Suprapubic skin (tissue), 4 donors: ENCODE data around the gene EHBP1L1. TPM values are rescaled to one million over a fixed set of nuclear protein-coding genes. Genes with fewer than 3 reads are reported as not detected.

Experiments
- DNase-seq, 2 donors: peaks; one replicate each; pipeline ENCODE4 v3.0.0-alpha.2; 2019; ENCODE audit warnings: low spot score in 2 of 2
- H3K27ac ChIP-seq: fragments of 200-600 bp; sonication (generic); one replicate; pipeline ENCODE4 v1.5.1; 2019
- H3K27me3 ChIP-seq: fragments of 200-600 bp; sonication (generic); one replicate; pipeline ENCODE4 v1.5.1; 2019
- H3K36me3 ChIP-seq: fragments of 200-600 bp; sonication (generic); one replicate; pipeline ENCODE4 v1.5.1; 2019
- H3K4me1 ChIP-seq: fragments of 200-600 bp; sonication (generic); one replicate; pipeline ENCODE4 v1.5.1; 2019
- H3K4me3 ChIP-seq: fragments of 200-600 bp; sonication (generic); one replicate; pipeline ENCODE4 v1.5.1; 2019; ENCODE audit warnings: mild to moderate bottlenecking
- H3K9me3 ChIP-seq: fragments of 200-600 bp; sonication (generic); one replicate; pipeline ENCODE4 v1.5.1; 2019
- CTCF ChIP-seq, 2 donors: fragments of 200-600 bp in 1 of 2; fragments of 450-650 bp in 1 of 2; sonication (generic) in 1 of 2; IDR thresholded peaks; one replicate each; pipeline ENCODE4 v1.5.1; 2016 to 2019; ENCODE audit warnings: antibody characterized with exemption in 2 of 2, mild to moderate bottlenecking in 1 of 2, moderate library complexity in 1 of 2
- EP300 ChIP-seq: sonication (generic); formaldehyde crosslinking; IDR thresholded peaks from one replicate; pipeline ENCODE4 v1.6.1; 2017; ENCODE audit warnings: antibody characterized with exemption
- POLR2A ChIP-seq, 2 donors: fragments of 450-650 bp; IDR thresholded peaks; one replicate each; pipeline ENCODE4 v1.6.1; 2017; ENCODE audit warnings: antibody characterized with exemption in 2 of 2, mild to moderate bottlenecking in 2 of 2, moderate library complexity in 2 of 2
- POLR2AphosphoS5 ChIP-seq, 3 donors: sonication (generic); formaldehyde crosslinking; IDR thresholded peaks; one replicate each; pipeline ENCODE4 v1.6.1; 2017; ENCODE audit warnings: antibody characterized with exemption in 3 of 3
- whole genome bisulfite sequencing: methylation state at CpG from one replicate; pipeline ENCODE4 v1.1.5; 2018; 5-methylcytosine and 5-hydroxymethylcytosine counted together
- total RNA-seq, 4 donors: library from RNA; depleted of rRNA; stranded (reverse); fragments of >200 nt; gene quantifications; one replicate each; pipeline ENCODE4 v1.1.0, GENCODE V29; 2016

Gene EHBP1L1
- total RNA-seq, 4 donors from 2014 or later = 40.3 to 150 (median 56.2) TPM

- Histone ChIP-seq H3K27ac (no peak overlapping the region), H3K4me1 (peaks cover 44% of the 10 kb centered on the region), H3K9me3 (no peaks in the 10 kb centered on the region), H3K27me3 (no peaks in the 10 kb centered on the region), H3K4me3 (no peak overlapping the region), H3K36me3 (peaks cover 30% of the 10 kb centered on the region)
- WGBS = 87% methylated on average over 13 of the region's 19 CpGs
- DNase-seq = no peak
- TF ChIP-seq CTCF (IDR thresholded peaks at IDR 0.05) = no peak
- no peak for TF ChIP-seq POLR2AphosphoS5 (IDR thresholded peaks at IDR 0.05)
Measured at GRCh38 chr11:65580031-65580692, 4.3 kb downstream of the EHBP1L1 start.

- no peak overlapping the region for H3K4me3 ChIP-seq
- TF ChIP-seq POLR2A (IDR thresholded peaks at IDR 0.05) = no peak
- TF ChIP-seq CTCF (IDR thresholded peaks at IDR 0.05) = no peak
- TF ChIP-seq POLR2AphosphoS5 (IDR thresholded peaks at IDR 0.05) = no peak
- no peak for TF ChIP-seq EP300
- peaks cover 30% of the 10 kb centered on the region for H3K36me3 ChIP-seq
- H3K27ac ChIP-seq = no peak overlapping the region
- no peaks in the 10 kb centered on the region for H3K9me3 ChIP-seq
- H3K27me3 ChIP-seq = no peaks in the 10 kb centered on the region
- H3K4me1 ChIP-seq = peaks cover 45% of the 10 kb centered on the region
- no peak for DNase-seq
- 71% methylated on average over 7 of the region's 8 CpGs for WGBS
Measured at GRCh38 chr11:65580756-65581155, 4.9 kb downstream of the EHBP1L1 start.

- Histone ChIP-seq H3K27me3 (no peaks in the 10 kb centered on the region), H3K9me3 (no peaks in the 10 kb centered on the region), H3K36me3 (peaks cover 33% of the 10 kb centered on the region), H3K4me1 (peaks cover 41% of the 10 kb centered on the region), H3K4me3 (no peak overlapping the region), H3K27ac (no peak overlapping the region)
- TF ChIP-seq POLR2AphosphoS5 (IDR thresholded peaks at IDR 0.05) (no peak), POLR2A (IDR thresholded peaks at IDR 0.05) (no peak), CTCF (IDR thresholded peaks at IDR 0.05) (no peak), EP300 (no peak)
- no peak for DNase-seq
- WGBS = 100% methylated on average over 1 of the region's 3 CpGs
Measured at GRCh38 chr11:65581928-65582327, 6.1 kb downstream of the EHBP1L1 start.

GRCh38 chr11:65583589-65583988, 7.7 kb downstream of the EHBP1L1 start:
- Histone ChIP-seq H3K4me1 (peaks cover 41% of the 10 kb centered on the region), H3K27ac (no peak overlapping the region), H3K36me3 (peaks cover 33% of the 10 kb centered on the region)

GRCh38 chr11:65584106-65584505, 8.3 kb downstream of the EHBP1L1 start:
- H3K27me3 ChIP-seq = no peaks in the 10 kb centered on the region
- H3K4me3 ChIP-seq = no peak overlapping the region
- no peaks in the 10 kb centered on the region for H3K9me3 ChIP-seq
- H3K36me3 ChIP-seq = peaks cover 29% of the 10 kb centered on the region
- TF ChIP-seq POLR2AphosphoS5 (IDR thresholded peaks at IDR 0.05) = no peak
- TF ChIP-seq EP300 = no peak
- TF ChIP-seq POLR2A (IDR thresholded peaks at IDR 0.05) = no peak
- TF ChIP-seq CTCF (IDR thresholded peaks at IDR 0.05) = no peak
- H3K27ac ChIP-seq = no peak overlapping the region
- 77% methylated on average over 5 of the region's 8 CpGs for WGBS
- DNase-seq = no peak
- H3K4me1 ChIP-seq = peaks cover 45% of the 10 kb centered on the region

More at GRCh38 chr11:65583589-65583988, 7.7 kb downstream of the EHBP1L1 start:
- 95% methylated on average over 6 of the region's 10 CpGs for WGBS
- H3K4me3 ChIP-seq = no peak overlapping the region
- H3K9me3 ChIP-seq = no peaks in the 10 kb centered on the region
- TF ChIP-seq POLR2AphosphoS5 (IDR thresholded peaks at IDR 0.05) = no peak
- TF ChIP-seq CTCF (IDR thresholded peaks at IDR 0.05) = no peak
- no peaks in the 10 kb centered on the region for H3K27me3 ChIP-seq
- DNase-seq = no peak
